ENCODE data around the gene PTP4A2. TPM values are rescaled to one million over a fixed set of nuclear protein-coding genes. Genes with fewer than 3 reads are reported as not detected.
A peak's percentile ranks its signal among the peaks of the same experiment; 100 is the strongest.

Gene PTP4A2
- total and polyA plus RNA-seq, 12 donors: 51.8 to 371 (median 177) TPM

- WGBS, 4 donors: 52 to 67% (median 58%) methylated on average over 11 of the region's 11 CpGs
- intact Hi-C loops (cut with DNase I): no loop called here
- Histone ChIP-seq H3K27me3 (no peaks in the 10 kb centered on the region), H3K9me3 (replicated peaks in 1 of 3) (no peaks in the 10 kb centered on the region), H3K36me3 (replicated peaks in 1 of 2) (no peaks in the 10 kb centered on the region), H3K4me1 (replicated peaks in 1 of 2) (peaks cover 21 to 34% of the 10 kb centered on the region in 2 donors), H3K4me3 (no peak overlapping the region), H3K27ac (peak overlapping the region; percentile 75 to 95 (median 86))
- TF ChIP-seq POLR2A (IDR thresholded peaks at IDR 0.05): peak; percentile 25 to 77
- peak in 4 of 6 experiments; percentile 22 to 49 (median 44) for TF ChIP-seq CTCF (IDR thresholded peaks at IDR 0.05)
- peak; percentile 84 to 96 (median 94) for DNase-seq
Measured at GRCh38 chr1:31955917-31956736, 18.0 kb upstream of the PTP4A2 start.

DNA sequence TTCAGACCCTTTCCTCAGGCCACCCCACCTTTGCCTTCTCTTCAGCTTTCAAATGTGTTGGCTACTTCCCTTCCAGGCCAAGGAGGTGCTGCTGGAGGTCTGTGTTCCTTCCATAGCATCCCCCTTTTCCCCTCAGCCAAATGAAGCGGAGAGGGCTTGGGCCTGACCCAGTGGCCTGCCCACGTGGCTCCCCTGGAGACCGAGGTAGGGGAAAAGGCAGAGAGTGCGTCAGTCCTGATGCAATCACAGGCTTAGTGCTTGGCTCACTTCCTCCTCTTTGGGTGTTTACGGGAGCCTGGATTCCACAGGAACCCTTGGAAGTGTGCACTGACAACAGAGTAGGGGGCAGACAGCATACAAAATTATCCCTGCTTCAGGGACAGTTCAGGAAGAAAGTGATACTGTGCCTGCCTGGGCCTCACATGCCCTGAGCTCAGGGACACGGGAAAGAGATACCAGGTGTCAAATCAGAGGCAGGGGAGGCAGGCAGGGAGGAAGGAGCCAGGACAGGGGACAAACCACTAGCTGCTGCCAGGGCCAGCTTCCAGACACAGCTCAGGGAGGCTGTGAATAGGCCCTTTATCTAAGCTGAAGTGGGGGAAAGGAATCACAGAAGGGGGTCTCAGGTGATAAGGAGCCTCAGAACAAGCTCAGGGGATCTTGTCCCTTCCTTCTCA, 16.6 kb upstream of the PTP4A2 start:
- Histone ChIP-seq H3K9me3 (replicated peaks in 1 of 3) (no peaks in the 10 kb centered on the region), H3K4me1 (replicated peaks in 1 of 2) (peaks cover 21 to 34% of the 10 kb centered on the region in 2 donors)
- intact Hi-C loops (cut with DNase I): no loop called here

DNA sequence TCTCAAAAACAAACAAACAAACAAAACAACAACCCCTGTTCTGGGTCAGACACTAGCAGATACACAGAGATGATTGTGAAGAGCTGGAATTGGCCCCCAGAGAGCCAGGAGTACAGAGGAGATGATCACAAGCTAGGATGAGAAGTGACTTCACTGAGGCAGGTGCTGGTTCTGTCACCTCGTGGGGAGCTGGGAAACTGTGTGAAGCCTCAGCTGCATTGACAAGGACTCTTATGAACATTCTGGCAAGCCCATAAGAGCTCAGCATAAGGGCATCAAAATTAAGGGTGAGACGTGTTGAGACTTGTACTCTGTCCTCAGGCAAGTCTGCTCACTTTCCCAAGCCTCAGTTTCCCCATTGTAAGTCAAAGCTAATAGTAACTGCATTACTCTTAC, 14.7 kb upstream of the PTP4A2 start:
- TF ChIP-seq POLR2A (IDR thresholded peaks at IDR 0.05) (no peak), CTCF (IDR thresholded peaks at IDR 0.05) (no peak)
- WGBS, 4 donors: 78 to 84% (median 82%) methylated on average over 2 of the region's 2 CpGs
- no peaks in the 10 kb centered on the region for H3K9me3 ChIP-seq (replicated peaks in 1 of 3)
- H3K27me3 ChIP-seq: no peaks in the 10 kb centered on the region
- peak in 1 of 7 donors; percentile 17 for DNase-seq
- H3K4me1 ChIP-seq (replicated peaks in 1 of 2): peaks cover 21 to 30% of the 10 kb centered on the region in 2 donors
- H3K4me3 ChIP-seq: no peak overlapping the region
- no peak overlapping the region for H3K27ac ChIP-seq
- intact Hi-C loops (cut with DNase I): no loop called here
- H3K36me3 ChIP-seq (replicated peaks in 1 of 2): no peaks in the 10 kb centered on the region

More for the DNA sequence above, 16.6 kb upstream of the PTP4A2 start:
- Histone ChIP-seq H3K4me3 (no peak overlapping the region), H3K27me3 (no peaks in the 10 kb centered on the region), H3K36me3 (replicated peaks in 1 of 2) (no peaks in the 10 kb centered on the region), H3K27ac (peak overlapping the region; percentile 75 to 88 (median 86))
- TF ChIP-seq CTCF (IDR thresholded peaks at IDR 0.05) (no peak), POLR2A (IDR thresholded peaks at IDR 0.05) (peak in 1 of 2 donors; percentile 29)
- WGBS, 4 donors: 19 to 44% (median 28%) methylated on average over 5 to 6 of the region's 6 CpGs
- peak; percentile 72 to 93 (median 86) for DNase-seq

DNA sequence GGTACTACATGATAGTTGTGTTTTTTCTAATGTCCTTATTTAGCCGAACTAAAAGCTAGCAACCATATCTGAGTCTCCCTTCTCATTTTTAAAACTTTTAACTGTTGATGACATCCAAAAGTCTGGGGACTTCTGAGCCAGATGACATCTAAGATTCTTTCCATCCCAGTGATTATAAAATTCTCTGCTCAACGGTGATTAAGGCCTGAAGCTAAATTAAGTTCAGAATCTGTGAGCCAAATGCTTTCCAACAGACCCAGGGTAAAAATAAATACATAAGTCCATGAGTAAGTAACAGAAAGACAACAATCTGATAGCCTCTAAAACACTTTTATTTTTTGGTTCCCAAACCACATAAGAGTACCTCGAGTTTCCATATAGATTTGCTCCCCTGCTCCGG, 13.1 kb upstream of the PTP4A2 start:
- no peak overlapping the region for H3K27ac ChIP-seq
- no peaks in the 10 kb centered on the region for H3K9me3 ChIP-seq (replicated peaks in 1 of 3)
- no peaks in the 10 kb centered on the region for H3K36me3 ChIP-seq (replicated peaks in 1 of 2)
- intact Hi-C loops (cut with DNase I): no loop called here
- TF ChIP-seq CTCF (IDR thresholded peaks at IDR 0.05): no peak
- TF ChIP-seq POLR2A (IDR thresholded peaks at IDR 0.05): no peak
- peaks cover 18 to 23% of the 10 kb centered on the region in 2 donors for H3K4me1 ChIP-seq (replicated peaks in 1 of 2)
- H3K4me3 ChIP-seq: no peak overlapping the region
- no peak for DNase-seq
- H3K27me3 ChIP-seq: no peaks in the 10 kb centered on the region
- WGBS, 4 donors: 77 to 89% (median 87%) methylated on average over 4 of the region's 4 CpGs

Measured in adrenal gland (tissue), 12 donors.